ENCODE results near the gene STX17.

The STX17 gene

GRCh38 chr9:99911600-99911999, 5.1 kb downstream of the STX17 start:
- no peaks in the 10 kb centered on the region for H3K27me3 ChIP-seq (replicated peaks; ENCODE audit: control insufficient read depth, insufficient read depth, low read length)
- no peak for TF ChIP-seq CTCF (IDR thresholded peaks at IDR 0.05; ENCODE audit: insufficient read depth, low read length, poor library complexity, severe bottlenecking)
- H3K4me3 ChIP-seq (replicated peaks; ENCODE audit: low read depth, low read length) = no peak overlapping the region
- no peaks in the 10 kb centered on the region; the same call in 1 of the 2 replicates for H3K36me3 ChIP-seq (ENCODE audit: control insufficient read depth, insufficient read depth, low read length)
- DNase-seq (ENCODE audit: extremely low read depth, insufficient read length) = no peak

GRCh38 chr9:99916650-99917049, 10.2 kb downstream of the STX17 start:
- Histone ChIP-seq H3K27me3 (replicated peaks; ENCODE audit: control insufficient read depth, insufficient read depth, low read length) (no peaks in the 10 kb centered on the region), H3K4me3 (replicated peaks; ENCODE audit: low read depth, low read length) (no peak overlapping the region), H3K36me3 (ENCODE audit: control insufficient read depth, insufficient read depth, low read length) (peaks cover 5% of the 10 kb centered on the region)
- no peak for DNase-seq (ENCODE audit: extremely low read depth, insufficient read length)
- TF ChIP-seq CTCF (IDR thresholded peaks at IDR 0.05; ENCODE audit: insufficient read depth, low read length, poor library complexity, severe bottlenecking) = no peak

GRCh38 chr9:99918134-99918533, 11.7 kb downstream of the STX17 start:
- DNase-seq (ENCODE audit: extremely low read depth, insufficient read length) = no peak
- no peak overlapping the region for H3K4me3 ChIP-seq (replicated peaks; ENCODE audit: low read depth, low read length)
- no peaks in the 10 kb centered on the region for H3K27me3 ChIP-seq (replicated peaks; ENCODE audit: control insufficient read depth, insufficient read depth, low read length)
- no peak for TF ChIP-seq CTCF (IDR thresholded peaks at IDR 0.05; ENCODE audit: insufficient read depth, low read length, poor library complexity, severe bottlenecking)
- peaks cover 6% of the 10 kb centered on the region for H3K36me3 ChIP-seq (ENCODE audit: control insufficient read depth, insufficient read depth, low read length)

GRCh38 chr9:99919930-99920329, 13.5 kb downstream of the STX17 start:
- DNase-seq (ENCODE audit: extremely low read depth, insufficient read length) = no peak
- Histone ChIP-seq H3K27me3 (replicated peaks; ENCODE audit: control insufficient read depth, insufficient read depth, low read length) (no peaks in the 10 kb centered on the region), H3K36me3 (ENCODE audit: control insufficient read depth, insufficient read depth, low read length) (peaks cover 6% of the 10 kb centered on the region), H3K4me3 (replicated peaks; ENCODE audit: low read depth, low read length) (no peak overlapping the region)
- TF ChIP-seq CTCF (IDR thresholded peaks at IDR 0.05; ENCODE audit: insufficient read depth, low read length, poor library complexity, severe bottlenecking) = no peak

GRCh38 chr9:99921875-99922710, 15.6 kb downstream of the STX17 start:
- DNase-seq (ENCODE audit: extremely low read depth, insufficient read length) = no peak
- no peak overlapping the region for H3K4me3 ChIP-seq (replicated peaks; ENCODE audit: low read depth, low read length)
- no peaks in the 10 kb centered on the region for H3K27me3 ChIP-seq (replicated peaks; ENCODE audit: control insufficient read depth, insufficient read depth, low read length)
- H3K36me3 ChIP-seq (ENCODE audit: control insufficient read depth, insufficient read depth, low read length) = peaks cover 6% of the 10 kb centered on the region
- no peak for TF ChIP-seq CTCF (IDR thresholded peaks at IDR 0.05; ENCODE audit: insufficient read depth, low read length, poor library complexity, severe bottlenecking)

Measured in GM06990 (cell line).